OCI-LY3 (cell line): Measurements from ENCODE around the gene MYH16.

Source experiments
- EZH2phosphoT487 ChIP-seq: fragments of 200-600 bp; shearing (Covaris generic); IDR thresholded peaks from 2 replicates; pipeline ENCODE4 v1.6.1; 2018; ENCODE audit warnings: antibody characterized with exemption, mixed run types, low read depth
- TF ChIP-seq, protein P1 (sequence below): fragments of 200-600, 300-600 bp; sonication (generic); IDR thresholded peaks from 2 replicates; pipeline ENCODE4 v1.5.1; 2014; ENCODE audit warnings: antibody characterized with exemption, low read length, low read depth

- TF ChIP-seq, protein P1, sequence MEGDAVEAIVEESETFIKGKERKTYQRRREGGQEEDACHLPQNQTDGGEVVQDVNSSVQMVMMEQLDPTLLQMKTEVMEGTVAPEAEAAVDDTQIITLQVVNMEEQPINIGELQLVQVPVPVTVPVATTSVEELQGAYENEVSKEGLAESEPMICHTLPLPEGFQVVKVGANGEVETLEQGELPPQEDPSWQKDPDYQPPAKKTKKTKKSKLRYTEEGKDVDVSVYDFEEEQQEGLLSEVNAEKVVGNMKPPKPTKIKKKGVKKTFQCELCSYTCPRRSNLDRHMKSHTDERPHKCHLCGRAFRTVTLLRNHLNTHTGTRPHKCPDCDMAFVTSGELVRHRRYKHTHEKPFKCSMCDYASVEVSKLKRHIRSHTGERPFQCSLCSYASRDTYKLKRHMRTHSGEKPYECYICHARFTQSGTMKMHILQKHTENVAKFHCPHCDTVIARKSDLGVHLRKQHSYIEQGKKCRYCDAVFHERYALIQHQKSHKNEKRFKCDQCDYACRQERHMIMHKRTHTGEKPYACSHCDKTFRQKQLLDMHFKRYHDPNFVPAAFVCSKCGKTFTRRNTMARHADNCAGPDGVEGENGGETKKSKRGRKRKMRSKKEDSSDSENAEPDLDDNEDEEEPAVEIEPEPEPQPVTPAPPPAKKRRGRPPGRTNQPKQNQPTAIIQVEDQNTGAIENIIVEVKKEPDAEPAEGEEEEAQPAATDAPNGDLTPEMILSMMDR, result no peak
- TF ChIP-seq EZH2phosphoT487, result no peak
These were observed 36.5 kb downstream of the MYH16 start for GRCh38 chr7:99309111-99309510.
